Testis (tissue), 2 donors: ENCODE results near the gene ZNF860.
"Not testable (repeated sequence)": the region's sequence is repeated elsewhere in the genome, so short reads cannot be mapped to it uniquely, and the experiment has no call there.

Source experiments
- POLR2A ChIP-seq: fragments of 450-650 bp; IDR thresholded peaks from one replicate; pipeline ENCODE4 v1.6.1; 2017; ENCODE audit warnings: antibody characterized with exemption, mild to moderate bottlenecking, moderate library complexity
- TF ChIP-seq, protein P1 (sequence below), 3 experiments: fragments of 450-650 bp in 2 of 3; fragments of 200-600 bp in 1 of 3; sonication (generic) in 1 of 3; IDR thresholded peaks; one replicate each; pipeline ENCODE4 v1.5.1; 2016 to 2019; ENCODE audit warnings: antibody characterized with exemption in 3 of 3, mild to moderate bottlenecking in 2 of 3, moderate library complexity in 1 of 3

DNA sequence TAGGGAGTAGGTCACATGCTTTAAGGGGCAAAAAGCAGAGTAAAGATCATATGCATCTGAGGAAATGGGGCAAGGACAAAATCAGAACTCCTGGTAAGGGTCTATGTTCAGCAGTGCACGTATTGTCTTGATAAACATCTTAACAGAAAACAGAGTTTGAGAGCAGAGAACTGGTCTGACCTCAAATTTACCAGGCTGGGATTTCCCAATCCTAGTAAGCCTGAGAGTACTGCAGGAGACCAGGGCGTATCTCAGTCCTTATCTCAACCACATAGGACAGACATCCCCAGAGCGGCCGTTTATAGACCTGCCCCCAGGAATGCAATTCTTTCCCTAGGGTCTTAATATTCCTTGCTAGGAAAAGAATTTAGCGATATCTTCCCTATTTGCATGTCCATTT is 13.5 kb downstream of the ZNF860 start:
- TF ChIP-seq, protein P1, sequence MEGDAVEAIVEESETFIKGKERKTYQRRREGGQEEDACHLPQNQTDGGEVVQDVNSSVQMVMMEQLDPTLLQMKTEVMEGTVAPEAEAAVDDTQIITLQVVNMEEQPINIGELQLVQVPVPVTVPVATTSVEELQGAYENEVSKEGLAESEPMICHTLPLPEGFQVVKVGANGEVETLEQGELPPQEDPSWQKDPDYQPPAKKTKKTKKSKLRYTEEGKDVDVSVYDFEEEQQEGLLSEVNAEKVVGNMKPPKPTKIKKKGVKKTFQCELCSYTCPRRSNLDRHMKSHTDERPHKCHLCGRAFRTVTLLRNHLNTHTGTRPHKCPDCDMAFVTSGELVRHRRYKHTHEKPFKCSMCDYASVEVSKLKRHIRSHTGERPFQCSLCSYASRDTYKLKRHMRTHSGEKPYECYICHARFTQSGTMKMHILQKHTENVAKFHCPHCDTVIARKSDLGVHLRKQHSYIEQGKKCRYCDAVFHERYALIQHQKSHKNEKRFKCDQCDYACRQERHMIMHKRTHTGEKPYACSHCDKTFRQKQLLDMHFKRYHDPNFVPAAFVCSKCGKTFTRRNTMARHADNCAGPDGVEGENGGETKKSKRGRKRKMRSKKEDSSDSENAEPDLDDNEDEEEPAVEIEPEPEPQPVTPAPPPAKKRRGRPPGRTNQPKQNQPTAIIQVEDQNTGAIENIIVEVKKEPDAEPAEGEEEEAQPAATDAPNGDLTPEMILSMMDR (IDR thresholded peaks at IDR 0.05), result not testable (repeated sequence)
- not testable (repeated sequence) for TF ChIP-seq POLR2A
